H9 (cell line): Measurements from ENCODE around the gene EVI5L. TPM values are rescaled to one million over a fixed set of nuclear protein-coding genes. Genes with fewer than 3 reads are reported as not detected.

Source experiments
- DNase-seq: peaks from one replicate; pipeline ENCODE4 v3.0.0-alpha.2; 2017
- H2AFZ ChIP-seq: one replicate; pipeline ENCODE4 v1.6.1; 2013; ENCODE audit warnings: mild to moderate bottlenecking, low read length, control low read depth, moderate library complexity
- H2AK5ac ChIP-seq: 2 replicates; pipeline ENCODE4 v1.6.1; 2013; ENCODE audit warnings: low read length, control low read depth, mixed read lengths; ENCODE audit not compliant: insufficient read length
- H2BK120ac ChIP-seq: one replicate; pipeline ENCODE4 v1.6.1; 2013; ENCODE audit warnings: low read depth, mild to moderate bottlenecking, low read length, control low read depth, inconsistent platforms; ENCODE audit not compliant: poor library complexity, severe bottlenecking
- H2BK12ac ChIP-seq: 2 replicates; pipeline ENCODE4 v1.6.1; 2013; ENCODE audit warnings: low read length, control low read depth, mixed read lengths, low read depth; ENCODE audit not compliant: insufficient read length
- H2BK15ac ChIP-seq: 2 replicates; pipeline ENCODE4 v1.6.1; 2013; ENCODE audit warnings: low read depth, low read length, control low read depth
- H2BK20ac ChIP-seq: one replicate; pipeline ENCODE4 v1.6.1; 2013; ENCODE audit warnings: low read depth, mild to moderate bottlenecking, low read length, control low read depth, inconsistent platforms; ENCODE audit not compliant: poor library complexity, severe bottlenecking
- H2BK5ac ChIP-seq: 2 replicates; pipeline ENCODE4 v1.6.1; 2013; ENCODE audit warnings: low read length, control low read depth, mixed read lengths; ENCODE audit not compliant: insufficient read length
- H3K14ac ChIP-seq: 2 replicates; pipeline ENCODE4 v1.6.1; 2013; ENCODE audit warnings: low read length, control low read depth; ENCODE audit not compliant: insufficient read depth
- H3K18ac ChIP-seq: 2 replicates; pipeline ENCODE4 v1.6.1; 2013; ENCODE audit warnings: low read depth, mild to moderate bottlenecking, mixed read lengths, low read length, control low read depth; ENCODE audit not compliant: insufficient read length
- H3K23ac ChIP-seq: 2 replicates; pipeline ENCODE4 v1.6.1; 2013; ENCODE audit warnings: low read length, control low read depth, mixed read lengths, low read depth; ENCODE audit not compliant: insufficient read length
- H3K23me2 ChIP-seq: 2 replicates; pipeline ENCODE4 v1.6.1; 2013; ENCODE audit warnings: low read depth, mild to moderate bottlenecking, mixed read lengths, low read length, control low read depth; ENCODE audit not compliant: insufficient read length, poor library complexity, severe bottlenecking
- H3K27ac ChIP-seq: 2 replicates; pipeline ENCODE4 v1.5.1; 2013; ENCODE audit warnings: low read length, control low read depth, mixed read lengths, low read depth; ENCODE audit not compliant: insufficient read length
- H3K27me3 ChIP-seq: 2 replicates; pipeline ENCODE4 v1.6.1; 2013; ENCODE audit warnings: low read length, control low read depth, inconsistent platforms; ENCODE audit not compliant: insufficient read depth
- H3K4ac ChIP-seq: 2 replicates; pipeline ENCODE4 v1.6.1; 2013; ENCODE audit warnings: low read depth, mild to moderate bottlenecking, control low read depth, inconsistent platforms, low read length, moderate library complexity
- H3K4me1 ChIP-seq: 2 replicates; pipeline ENCODE4 v1.6.1; 2013; ENCODE audit warnings: low read length, control low read depth, inconsistent platforms; ENCODE audit not compliant: insufficient read depth
- H3K4me2 ChIP-seq: 2 replicates; pipeline ENCODE4 v1.6.1; 2013; ENCODE audit warnings: low read length, control low read depth, mixed read lengths; ENCODE audit not compliant: insufficient read length, insufficient read depth
- H3K56ac ChIP-seq: 2 replicates; pipeline ENCODE4 v1.6.1; 2013; ENCODE audit warnings: low read depth, mild to moderate bottlenecking, mixed read lengths, low read length, control low read depth; ENCODE audit not compliant: insufficient read length
- H3K79me1 ChIP-seq: 2 replicates; pipeline ENCODE4 v1.6.1; 2013; ENCODE audit warnings: low read depth, mild to moderate bottlenecking, moderate library complexity, low read length, control low read depth, inconsistent platforms; ENCODE audit not compliant: insufficient read depth, poor library complexity, severe bottlenecking
- H3K79me2 ChIP-seq: 2 replicates; pipeline ENCODE4 v1.6.1; 2013; ENCODE audit warnings: low read length, control low read depth, inconsistent platforms; ENCODE audit not compliant: insufficient read depth
- H3K9ac ChIP-seq: 2 replicates; pipeline ENCODE4 v1.6.1; 2013; ENCODE audit warnings: low read length, control low read depth, mixed read lengths; ENCODE audit not compliant: insufficient read length; ENCODE audit errors: extremely low read depth
- H3K9me3 ChIP-seq: one replicate; pipeline ENCODE4 v1.6.1; 2013; ENCODE audit warnings: low read depth, low read length, inconsistent platforms; ENCODE audit not compliant: control insufficient read depth
- H3T11ph ChIP-seq: one replicate; pipeline ENCODE4 v1.6.1; 2013; ENCODE audit warnings: mild to moderate bottlenecking, low read length, control low read depth, inconsistent platforms
- H4K20me1 ChIP-seq: one replicate; pipeline ENCODE4 v1.6.1; 2013; ENCODE audit not compliant: control insufficient read depth, insufficient read length, insufficient read depth
- H4K5ac ChIP-seq: 2 replicates; pipeline ENCODE4 v1.6.1; 2013; ENCODE audit warnings: low read depth, mild to moderate bottlenecking, mixed read lengths, low read length, control low read depth; ENCODE audit not compliant: insufficient read length
- H4K8ac ChIP-seq: replicated peaks from 2 replicates; pipeline ENCODE4 v1.6.1; 2013; ENCODE audit warnings: low read length, control low read depth, mixed read lengths, low read depth; ENCODE audit not compliant: insufficient read length
- H4K91ac ChIP-seq: 2 replicates; pipeline ENCODE4 v1.6.1; 2013; ENCODE audit warnings: low read depth, mild to moderate bottlenecking, moderate library complexity, mixed read lengths, low read length, control low read depth; ENCODE audit not compliant: insufficient read length
- H3K27ac Mint-ChIP-seq, 3 experiments: 2 replicates in 2 of 3; 3 replicates in 1 of 3; pipeline ENCODE4 v1.8.0; 2020 to 2021; ENCODE audit warnings: mixed read lengths in 3 of 3, mild to moderate bottlenecking in 1 of 3, moderate library complexity in 1 of 3
- H3K27me3 Mint-ChIP-seq: 2 replicates; pipeline ENCODE4 v1.8.0; 2021; ENCODE audit warnings: low read depth, mild to moderate bottlenecking, moderate library complexity, mixed read lengths
- H3K36me3 Mint-ChIP-seq, 3 experiments: 2 replicates in 2 of 3; 3 replicates in 1 of 3; pipeline ENCODE4 v1.8.0; 2020 to 2021; ENCODE audit warnings: low read depth in 3 of 3, mixed read lengths in 3 of 3; ENCODE audit not compliant: insufficient read depth in 1 of 3
- H3K4me1 Mint-ChIP-seq, 2 experiments: 2 replicates each; pipeline ENCODE4 v1.8.0; 2020; ENCODE audit warnings: mixed read lengths in 2 of 2
- H3K4me3 Mint-ChIP-seq, 2 experiments: 2 replicates in 1 of 2; 3 replicates in 1 of 2; pipeline ENCODE4 v1.8.0; 2020 to 2021; ENCODE audit warnings: mild to moderate bottlenecking in 2 of 2, mixed read lengths in 2 of 2, moderate library complexity in 1 of 2
- H3K9me3 Mint-ChIP-seq, 2 experiments: 2 replicates in 1 of 2; 3 replicates in 1 of 2; pipeline ENCODE4 v1.8.0; 2020; ENCODE audit warnings: mild to moderate bottlenecking in 2 of 2, mixed read lengths in 2 of 2, moderate library complexity in 1 of 2
- CTCF ChIP-seq: fragments of 200-600 bp; sonication (generic); conservative IDR thresholded peaks from 3 replicates; pipeline ENCODE4 v1.8.0; 2021; ENCODE audit warnings: antibody characterized with exemption, mild to moderate bottlenecking
- WGBS: extraction: QIAGEN DNeasy Blood & Tissue Kit; methylation state at CpG from one replicate; pipeline ENCODE4 v1.1.7; 2013; ENCODE audit warnings: missing lambda C conversion rate, low lambda C conversion rate, mixed read lengths; ENCODE audit not compliant: insufficient read length; ENCODE audit errors: extremely low coverage; 5-methylcytosine and 5-hydroxymethylcytosine counted together
- total RNA-seq: library from RNA; stranded (reverse); gene quantifications from 2 replicates; pipeline ENCODE4 v1.2.1, GENCODE V29; 2021

EVI5L gene
- total RNA-seq, 1 experiment from 2014 or later, result 7.1 TPM

GRCh38 chr19:7793493-7793892 lies 36.5 kb upstream of the EVI5L start:
- no peaks in the 10 kb centered on the region for H3K79me1 ChIP-seq
- H2AK5ac ChIP-seq, result no peak overlapping the region
- no peak for DNase-seq
- H3K9ac ChIP-seq, result no peak overlapping the region
- H3K14ac ChIP-seq, result no peak overlapping the region
- H2BK20ac ChIP-seq, result no peak overlapping the region
- H4K5ac ChIP-seq, result no peak overlapping the region
- H2BK15ac ChIP-seq, result no peak overlapping the region
- H2BK12ac ChIP-seq, result no peak overlapping the region
- TF ChIP-seq CTCF, result no peak
- no peaks in the 10 kb centered on the region; the same call in 1 of the 2 replicates for H3K4me1 ChIP-seq
- no peak overlapping the region for H3K23ac ChIP-seq
- peaks cover 4% of the 10 kb centered on the region; the same call in 1 of the 2 replicates for H3K27me3 ChIP-seq
- H3K27ac Mint-ChIP-seq, result no peak overlapping the region
- H3K9me3 Mint-ChIP-seq, result peaks cover 0 to 2% of the 10 kb centered on the region in 2 experiments; a peak in 1 of 5 replicates
- H2BK120ac ChIP-seq, result no peak overlapping the region
- H3T11ph ChIP-seq, result no peak overlapping the region
- H3K36me3 Mint-ChIP-seq, result no peaks in the 10 kb centered on the region
- H3K4me3 Mint-ChIP-seq, result no peak overlapping the region
- H3K4me1 Mint-ChIP-seq, result peaks cover 7 to 21% of the 10 kb centered on the region in 2 experiments
- H3K27me3 Mint-ChIP-seq, result peaks cover 40% of the 10 kb centered on the region
- H3K18ac ChIP-seq, result no peak overlapping the region
- WGBS, result no CpG with 5 or more reads among the region's 3 CpGs
- H4K20me1 ChIP-seq, result no peaks in the 10 kb centered on the region
- H3K4me2 ChIP-seq, result no peak overlapping the region
- no peak overlapping the region for H3K27ac ChIP-seq
- H4K8ac ChIP-seq, result no peak overlapping the region
- H2AFZ ChIP-seq, result no peak overlapping the region
- H3K23me2 ChIP-seq, result peaks cover 11% of the 10 kb centered on the region
- no peak overlapping the region for H2BK5ac ChIP-seq
- H3K56ac ChIP-seq, result no peak overlapping the region
- no peaks in the 10 kb centered on the region for H3K79me2 ChIP-seq
- no peak overlapping the region for H4K91ac ChIP-seq
- no peak overlapping the region for H3K4ac ChIP-seq
- H3K9me3 ChIP-seq, result no peaks in the 10 kb centered on the region
